ENCODE results near the gene TXNRD2.

- no peak for TF ChIP-seq CTCF (IDR thresholded peaks at IDR 0.05)
- TF ChIP-seq EZH2 (IDR thresholded peaks at IDR 0.05), result no peak
- TF ChIP-seq EZH2phosphoT487 (IDR thresholded peaks at IDR 0.05), result no peak
Measured at GRCh38 chr22:19903031-19903430, 38.6 kb downstream of the TXNRD2 start.
